Astrocyte of the cerebellum (primary cell): Measurements from ENCODE around the gene P2RY8.
"Not testable (repeated sequence)": the region's sequence is repeated elsewhere in the genome, so short reads cannot be mapped to it uniquely, and the experiment has no call there.

Source experiments
- DNase-seq: peaks from one replicate; pipeline ENCODE4 v3.0.0-alpha.2; 2011; ENCODE audit warnings: low read depth
- H3K4me3 ChIP-seq: 2 replicates; pipeline ENCODE4 v1.5.1; 2011; ENCODE audit warnings: mild to moderate bottlenecking, low read depth, low read length, moderate library complexity
- in situ Hi-C: cut with HindIII; loops from 2 replicates; pipeline ENCODE4 v1.10.0; 2017; ENCODE audit warnings: low sequenced_read_pairs
- TF ChIP-seq, protein P1 (sequence below): IDR thresholded peaks from 2 replicates; pipeline ENCODE4 v1.5.1; 2012; ENCODE audit warnings: low read length, low read depth, moderate library complexity, mild to moderate bottlenecking; ENCODE audit errors: missing control alignments

P2RY8 gene

DNA sequence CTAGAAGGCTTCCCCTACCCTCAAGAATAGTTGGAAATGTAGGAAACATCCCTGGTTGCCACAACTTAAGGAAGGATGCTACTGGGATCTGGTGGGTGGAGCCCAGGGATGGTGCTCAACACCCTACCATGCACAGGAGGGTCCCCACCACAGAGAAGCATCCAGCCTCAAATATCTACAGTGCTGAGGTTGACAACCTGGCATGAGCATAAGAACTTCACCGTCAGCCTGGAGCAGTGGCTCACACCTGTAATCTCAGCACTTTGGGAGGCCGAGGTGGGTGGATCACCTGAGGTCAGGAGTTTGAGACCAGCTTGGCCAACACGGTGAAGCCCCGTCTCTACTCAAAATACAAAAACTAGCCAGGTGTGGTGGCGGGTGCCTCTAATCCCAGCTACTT lies 60.3 kb downstream of the P2RY8 start:
- in situ Hi-C loops, result no loop called here
- TF ChIP-seq, protein P1, sequence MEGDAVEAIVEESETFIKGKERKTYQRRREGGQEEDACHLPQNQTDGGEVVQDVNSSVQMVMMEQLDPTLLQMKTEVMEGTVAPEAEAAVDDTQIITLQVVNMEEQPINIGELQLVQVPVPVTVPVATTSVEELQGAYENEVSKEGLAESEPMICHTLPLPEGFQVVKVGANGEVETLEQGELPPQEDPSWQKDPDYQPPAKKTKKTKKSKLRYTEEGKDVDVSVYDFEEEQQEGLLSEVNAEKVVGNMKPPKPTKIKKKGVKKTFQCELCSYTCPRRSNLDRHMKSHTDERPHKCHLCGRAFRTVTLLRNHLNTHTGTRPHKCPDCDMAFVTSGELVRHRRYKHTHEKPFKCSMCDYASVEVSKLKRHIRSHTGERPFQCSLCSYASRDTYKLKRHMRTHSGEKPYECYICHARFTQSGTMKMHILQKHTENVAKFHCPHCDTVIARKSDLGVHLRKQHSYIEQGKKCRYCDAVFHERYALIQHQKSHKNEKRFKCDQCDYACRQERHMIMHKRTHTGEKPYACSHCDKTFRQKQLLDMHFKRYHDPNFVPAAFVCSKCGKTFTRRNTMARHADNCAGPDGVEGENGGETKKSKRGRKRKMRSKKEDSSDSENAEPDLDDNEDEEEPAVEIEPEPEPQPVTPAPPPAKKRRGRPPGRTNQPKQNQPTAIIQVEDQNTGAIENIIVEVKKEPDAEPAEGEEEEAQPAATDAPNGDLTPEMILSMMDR, result no peak
- DNase-seq, result no peak
- H3K4me3 ChIP-seq, result no peak overlapping the region

DNA sequence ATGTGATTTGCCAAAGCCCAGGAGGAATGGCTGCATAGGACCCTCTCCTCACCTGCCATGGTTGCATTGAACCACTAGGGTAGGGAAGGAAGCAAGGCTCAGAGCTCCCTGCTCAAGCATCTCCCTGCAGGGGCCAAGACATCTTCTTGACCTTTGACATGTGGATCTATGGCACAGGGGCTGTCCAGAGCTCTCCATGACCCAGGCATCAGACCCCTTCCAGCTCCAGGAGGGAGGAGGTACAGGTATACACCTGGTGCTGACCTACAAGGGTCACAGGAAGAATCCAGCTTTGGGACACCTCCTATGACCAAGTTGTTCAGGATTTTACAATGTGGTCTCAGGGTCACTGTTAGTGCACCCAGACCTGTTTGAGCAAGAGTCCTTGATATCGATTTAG lies 61.1 kb downstream of the P2RY8 start:
- H3K4me3 ChIP-seq, result no peak overlapping the region
- in situ Hi-C loops, result no loop called here
- TF ChIP-seq, protein P1, result no peak
- DNase-seq, result no peak

DNA sequence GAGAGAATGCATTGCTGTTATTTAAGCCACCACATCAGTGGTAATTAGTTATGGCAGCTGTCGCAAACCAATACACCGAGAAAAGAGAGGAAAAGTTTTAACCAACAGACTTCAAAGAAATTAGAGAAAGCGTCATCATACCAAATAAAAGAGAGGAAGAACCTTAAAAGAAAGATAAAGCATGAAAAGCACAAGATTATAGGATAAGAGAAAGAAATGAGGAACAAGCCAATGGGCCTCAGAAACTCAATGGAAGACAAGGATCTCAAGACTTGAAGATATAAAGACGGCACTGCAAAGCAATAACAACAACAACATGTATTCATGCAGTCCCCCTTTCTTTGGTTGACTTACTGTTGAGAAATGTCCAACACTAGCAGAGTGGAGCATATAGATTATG lies 61.5 kb downstream of the P2RY8 start:
- TF ChIP-seq, protein P1, result no peak
- no peak for DNase-seq
- H3K4me3 ChIP-seq, result no peak overlapping the region
- in situ Hi-C loops, result no loop called here

DNA sequence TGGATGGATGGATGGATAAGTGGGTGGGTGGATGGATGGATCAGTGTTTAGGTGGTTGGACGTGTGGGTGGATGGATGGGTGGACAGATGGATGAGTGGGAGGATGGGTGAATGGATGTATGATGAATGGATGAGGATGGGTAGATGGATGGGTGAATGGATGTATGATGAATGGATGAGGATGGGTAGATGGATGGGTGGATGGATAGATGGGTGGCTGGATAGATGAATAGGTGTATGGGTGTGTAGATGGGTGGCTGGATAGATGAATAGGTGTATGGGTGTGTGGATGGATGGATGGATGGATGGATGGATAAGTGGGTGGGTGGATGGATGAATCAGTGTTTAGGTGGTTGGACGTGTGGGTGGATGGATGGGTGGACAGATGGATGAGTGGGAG lies 62.4 kb downstream of the P2RY8 start:
- not testable (repeated sequence) for H3K4me3 ChIP-seq

DNA sequence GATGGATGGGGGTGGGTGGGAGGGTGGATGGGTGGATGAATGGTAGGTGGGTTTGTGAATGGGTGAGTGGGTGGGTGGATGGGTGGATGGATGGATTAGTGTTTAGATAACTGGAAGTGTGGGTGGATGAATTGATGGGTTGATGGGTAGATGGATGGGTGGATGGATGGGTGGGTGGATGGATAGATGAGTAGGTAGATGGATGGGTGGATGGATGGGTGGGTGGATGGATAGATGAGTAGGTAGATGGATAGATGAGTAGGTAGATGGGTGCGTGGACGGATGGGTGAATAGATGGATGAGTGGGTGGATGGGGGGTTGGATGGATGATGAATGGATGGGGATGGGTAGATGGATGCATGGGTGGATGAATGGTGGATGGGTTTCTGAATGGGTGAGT lies 64.0 kb downstream of the P2RY8 start:
- TF ChIP-seq, protein P1, result no peak
- no peak for DNase-seq
- in situ Hi-C loops, result no loop called here
- H3K4me3 ChIP-seq, result no peak overlapping the region

More for the DNA sequence above, 62.4 kb downstream of the P2RY8 start:
- in situ Hi-C loops, DNase-seq: not testable (repeated sequence)

DNA sequence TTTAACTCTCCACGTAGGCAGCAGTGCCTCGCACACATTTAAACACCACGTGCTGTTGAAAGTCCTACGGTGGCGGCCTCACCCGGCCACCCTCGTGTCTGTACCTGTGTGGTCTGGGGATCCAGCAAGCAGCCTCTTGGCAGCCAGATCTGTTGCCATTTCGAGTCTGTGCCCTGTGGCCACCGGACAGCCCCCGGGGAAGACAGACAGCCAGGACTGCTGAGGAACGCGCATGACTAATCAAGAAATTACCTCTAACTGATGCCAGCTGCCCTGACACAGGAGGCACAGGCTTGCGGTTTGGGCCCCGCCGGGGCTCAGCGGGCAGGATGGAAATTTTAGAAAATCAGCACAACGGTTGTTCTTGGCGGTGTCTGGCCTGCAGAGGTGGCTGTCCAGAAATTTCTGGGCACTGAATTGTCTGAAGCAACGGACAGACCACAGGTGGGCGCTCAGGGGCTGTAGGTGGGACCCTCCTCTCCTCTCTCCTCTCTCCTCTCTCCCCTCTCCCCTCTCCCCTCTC lies 68.7 kb downstream of the P2RY8 start:
- no peak overlapping the region for H3K4me3 ChIP-seq
- DNase-seq, result no peak
- in situ Hi-C loops, result no loop called here
- TF ChIP-seq, protein P1, result no peak

DNA sequence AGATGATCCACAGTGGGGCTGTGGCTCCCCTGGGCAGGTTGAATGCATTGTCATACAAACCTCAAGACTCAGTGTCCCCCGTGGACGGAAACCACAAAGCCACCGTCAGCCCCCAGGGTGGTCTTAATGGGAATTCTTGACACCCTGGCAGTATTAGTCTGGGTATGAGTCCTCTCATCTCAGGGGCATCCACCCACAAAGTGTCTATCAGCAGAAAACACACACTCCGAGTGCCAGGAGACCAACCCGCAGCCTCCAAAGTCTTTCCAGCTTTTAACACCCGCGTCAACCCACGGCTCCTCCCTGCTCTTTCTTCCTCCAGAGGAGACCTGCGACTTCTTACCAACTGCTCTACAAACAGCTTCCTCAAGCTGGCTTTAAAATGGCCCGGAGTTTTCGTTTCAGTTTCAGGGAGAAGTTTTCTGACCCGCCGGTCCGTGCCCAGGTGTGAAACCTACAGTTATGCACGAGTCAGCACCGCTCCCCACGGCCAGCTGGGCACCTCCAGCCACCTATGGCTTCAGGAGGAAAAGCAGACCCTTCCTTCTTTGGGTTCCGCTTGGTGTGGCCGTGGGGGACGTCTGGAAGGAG lies 69.9 kb downstream of the P2RY8 start:
- no peak overlapping the region for H3K4me3 ChIP-seq
- DNase-seq, result no peak

More for the DNA sequence above, 69.9 kb downstream of the P2RY8 start:
- TF ChIP-seq, protein P1, result no peak
- in situ Hi-C loops, result no loop called here
